ENCODE data around the gene SPATA2L.
A peak's percentile ranks its signal among the peaks of the same experiment; 100 is the strongest.
"Not testable (repeated sequence)": the region's sequence is repeated elsewhere in the genome, so short reads cannot be mapped to it uniquely, and the experiment has no call there.

The SPATA2L gene

GRCh38 chr16:89667000-89667399, 34.5 kb downstream of the SPATA2L start:
- H3K9me3 ChIP-seq (ENCODE audit: insufficient read depth, low read depth, low read length) = peaks cover 11% of the 10 kb centered on the region; the same call in 1 of the 2 replicates
- not testable (repeated sequence) for H3K27ac ChIP-seq (ENCODE audit: low read depth, low read length); H3K27me3 ChIP-seq (ENCODE audit: insufficient read depth, low read length); H3K4me3 ChIP-seq (ENCODE audit: low read length); H3K4me1 ChIP-seq (ENCODE audit: insufficient read depth, low read length); H3K9ac ChIP-seq (ENCODE audit: low read depth, low read length)
- H3K36me3 ChIP-seq (ENCODE audit: insufficient read depth, low read length) = peaks cover 21% of the 10 kb centered on the region; the same call in 1 of the 2 replicates
- WGBS = 54% methylated on average over 5 of the region's 7 CpGs

- Histone ChIP-seq H3K9me3 (ENCODE audit: insufficient read depth, low read depth, low read length) (peaks cover 11% of the 10 kb centered on the region; the same call in 1 of the 2 replicates), H3K36me3 (ENCODE audit: insufficient read depth, low read length) (peaks cover 43% of the 10 kb centered on the region)
- H3K27me3 ChIP-seq (ENCODE audit: insufficient read depth, low read length); H3K9ac ChIP-seq (ENCODE audit: low read depth, low read length); H3K4me3 ChIP-seq (ENCODE audit: low read length); H3K27ac ChIP-seq (ENCODE audit: low read depth, low read length); H3K4me1 ChIP-seq (ENCODE audit: insufficient read depth, low read length): not testable (repeated sequence)
- WGBS = 93% methylated on average over 10 of the region's 11 CpGs
Observed at GRCh38 chr16:89664238-89664637, 37.3 kb downstream of the SPATA2L start.

GRCh38 chr16:89661215-89661614, 40.3 kb downstream of the SPATA2L start:
- H3K4me1 ChIP-seq (ENCODE audit: insufficient read depth, low read length) = no peaks in the 10 kb centered on the region
- no peaks in the 10 kb centered on the region for H3K27me3 ChIP-seq (ENCODE audit: insufficient read depth, low read length)
- H3K9me3 ChIP-seq (ENCODE audit: insufficient read depth, low read depth, low read length) = peaks cover 6% of the 10 kb centered on the region; the same call in 1 of the 2 replicates
- no peak overlapping the region for H3K4me3 ChIP-seq (ENCODE audit: low read length)
- WGBS = 95% methylated on average over 8 of the region's 9 CpGs
- H3K36me3 ChIP-seq (ENCODE audit: insufficient read depth, low read length) = peaks cover 42% of the 10 kb centered on the region
- no peak overlapping the region for H3K9ac ChIP-seq (ENCODE audit: low read depth, low read length)
- no peak overlapping the region for H3K27ac ChIP-seq (ENCODE audit: low read depth, low read length)

GRCh38 chr16:89660146-89660545, 41.4 kb downstream of the SPATA2L start:
- H3K9me3 ChIP-seq (ENCODE audit: insufficient read depth, low read depth, low read length) = no peaks in the 10 kb centered on the region
- peaks cover 39% of the 10 kb centered on the region for H3K36me3 ChIP-seq (ENCODE audit: insufficient read depth, low read length)
- no peak overlapping the region for H3K27ac ChIP-seq (ENCODE audit: low read depth, low read length)
- no peak overlapping the region for H3K4me3 ChIP-seq (ENCODE audit: low read length)
- H3K27me3 ChIP-seq (ENCODE audit: insufficient read depth, low read length) = no peaks in the 10 kb centered on the region
- 94% methylated on average over 7 of the region's 7 CpGs for WGBS
- no peaks in the 10 kb centered on the region for H3K4me1 ChIP-seq (ENCODE audit: insufficient read depth, low read length)
- H3K9ac ChIP-seq (ENCODE audit: low read depth, low read length) = no peak overlapping the region

GRCh38 chr16:89658221-89658879, 43.2 kb downstream of the SPATA2L start:
- Histone ChIP-seq H3K9ac (ENCODE audit: low read depth, low read length) (peak overlapping the region; percentile 89), H3K27me3 (ENCODE audit: insufficient read depth, low read length) (no peaks in the 10 kb centered on the region), H3K27ac (ENCODE audit: low read depth, low read length) (peak overlapping the region; percentile 38; the same call in 1 of the 2 replicates), H3K36me3 (ENCODE audit: insufficient read depth, low read length) (peaks cover 35% of the 10 kb centered on the region), H3K4me3 (ENCODE audit: low read length) (peak overlapping the region; percentile 95), H3K9me3 (ENCODE audit: insufficient read depth, low read depth, low read length) (no peaks in the 10 kb centered on the region), H3K4me1 (ENCODE audit: insufficient read depth, low read length) (no peaks in the 10 kb centered on the region)
- 22% methylated on average over 27 of the region's 27 CpGs for WGBS

- Histone ChIP-seq H3K4me1 (ENCODE audit: insufficient read depth, low read length) (no peaks in the 10 kb centered on the region), H3K27me3 (ENCODE audit: insufficient read depth, low read length) (no peaks in the 10 kb centered on the region), H3K9me3 (ENCODE audit: insufficient read depth, low read depth, low read length) (no peaks in the 10 kb centered on the region), H3K9ac (ENCODE audit: low read depth, low read length) (peak within 1 kb of the TSS; percentile 89), H3K36me3 (ENCODE audit: insufficient read depth, low read length) (peaks cover 32% of the 10 kb centered on the region), H3K4me3 (ENCODE audit: low read length) (peak within 1 kb of the TSS; percentile 95), H3K27ac (ENCODE audit: low read depth, low read length) (peak within 1 kb of the TSS; percentile 62; the same call in 1 of the 2 replicates)
- whole genome bisulfite sequencing = under 1% methylated on average over 99 of the region's 99 CpGs
Observed at GRCh38 chr16:89657442-89658220, 43.9 kb downstream of the SPATA2L start, which contains the start of the genes CHMP1A and SPATA33. Gene CHMP1A, minus strand, starts transcription at chr16:89657708. Its CDS starts 120 bp downstream, at chr16:89657588. Gene SPATA33, plus strand, starts transcription at chr16:89657836. Its CDS starts 76 bp downstream, at chr16:89657912.

- WGBS = 31% methylated on average over 32 of the region's 32 CpGs
- no peaks in the 10 kb centered on the region for H3K4me1 ChIP-seq (ENCODE audit: insufficient read depth, low read length)
Observed at GRCh38 chr16:89656435-89657121, 44.9 kb downstream of the SPATA2L start.

GRCh38 chr16:89655062-89655643, 46.4 kb downstream of the SPATA2L start:
- Histone ChIP-seq H3K4me3 (ENCODE audit: low read length) (no peak overlapping the region), H3K27ac (ENCODE audit: low read depth, low read length) (no peak overlapping the region), H3K9ac (ENCODE audit: low read depth, low read length) (no peak overlapping the region), H3K27me3 (ENCODE audit: insufficient read depth, low read length) (no peaks in the 10 kb centered on the region), H3K36me3 (ENCODE audit: insufficient read depth, low read length) (peaks cover 18% of the 10 kb centered on the region), H3K9me3 (ENCODE audit: insufficient read depth, low read depth, low read length) (no peaks in the 10 kb centered on the region), H3K4me1 (ENCODE audit: insufficient read depth, low read length) (no peaks in the 10 kb centered on the region)
- WGBS = 96% methylated on average over 10 of the region's 10 CpGs

More at GRCh38 chr16:89656435-89657121, 44.9 kb downstream of the SPATA2L start:
- no peaks in the 10 kb centered on the region for H3K9me3 ChIP-seq (ENCODE audit: insufficient read depth, low read depth, low read length)
- peaks cover 32% of the 10 kb centered on the region for H3K36me3 ChIP-seq (ENCODE audit: insufficient read depth, low read length)
- H3K27ac ChIP-seq (ENCODE audit: low read depth, low read length) = no peak overlapping the region
- no peaks in the 10 kb centered on the region for H3K27me3 ChIP-seq (ENCODE audit: insufficient read depth, low read length)
- H3K4me3 ChIP-seq (ENCODE audit: low read length) = peak overlapping the region; percentile 95
- peak overlapping the region; percentile 89 for H3K9ac ChIP-seq (ENCODE audit: low read depth, low read length)

- H3K9me3 ChIP-seq (ENCODE audit: insufficient read depth, low read depth, low read length) = no peaks in the 10 kb centered on the region
- no peak overlapping the region for H3K4me3 ChIP-seq (ENCODE audit: low read length)
- H3K4me1 ChIP-seq (ENCODE audit: insufficient read depth, low read length) = no peaks in the 10 kb centered on the region
- WGBS = 94% methylated on average over 10 of the region's 10 CpGs
- H3K27me3 ChIP-seq (ENCODE audit: insufficient read depth, low read length) = no peaks in the 10 kb centered on the region
- H3K27ac ChIP-seq (ENCODE audit: low read depth, low read length) = no peak overlapping the region
- no peak overlapping the region for H3K9ac ChIP-seq (ENCODE audit: low read depth, low read length)
- H3K36me3 ChIP-seq (ENCODE audit: insufficient read depth, low read length) = peaks cover 16% of the 10 kb centered on the region; the same call in 1 of the 2 replicates
Observed at GRCh38 chr16:89653656-89654295, 47.7 kb downstream of the SPATA2L start.

GRCh38 chr16:89651584-89651983, 49.9 kb downstream of the SPATA2L start:
- WGBS = 95% methylated on average over 15 of the region's 15 CpGs
- Histone ChIP-seq H3K4me1 (ENCODE audit: insufficient read depth, low read length) (no peaks in the 10 kb centered on the region), H3K27ac (ENCODE audit: low read depth, low read length) (no peak overlapping the region), H3K36me3 (ENCODE audit: insufficient read depth, low read length) (peaks cover 24% of the 10 kb centered on the region), H3K27me3 (ENCODE audit: insufficient read depth, low read length) (no peaks in the 10 kb centered on the region), H3K9me3 (ENCODE audit: insufficient read depth, low read depth, low read length) (no peaks in the 10 kb centered on the region), H3K9ac (ENCODE audit: low read depth, low read length) (no peak overlapping the region), H3K4me3 (ENCODE audit: low read length) (no peak overlapping the region)
